ENCODE results near the gene MTMR12. TPM values are rescaled to one million over a fixed set of nuclear protein-coding genes. Genes with fewer than 3 reads are reported as not detected.

Gene MTMR12
- total RNA-seq, 6 experiments from 2014 or later = 20.7 to 26.0 (median 22.4) TPM

DNA sequence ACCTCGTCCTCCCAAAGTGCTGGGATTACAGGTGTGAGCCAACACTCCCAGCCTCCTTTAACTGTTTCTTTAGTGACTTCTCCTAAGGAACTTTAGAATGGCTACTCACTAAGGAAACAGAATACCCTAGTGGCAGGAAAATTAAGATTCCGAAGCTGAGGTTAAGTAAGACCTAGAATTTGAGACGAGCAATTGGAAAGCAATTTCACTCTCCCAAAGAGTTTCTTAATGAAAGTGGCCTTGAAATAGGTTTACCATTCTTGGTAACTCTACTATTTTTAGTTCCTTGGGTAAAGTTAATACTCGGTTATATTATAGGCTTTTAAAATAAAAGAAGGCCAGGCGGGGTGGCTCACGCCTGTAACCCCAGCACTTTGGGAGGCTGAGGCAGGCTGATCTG lies 115.7 kb downstream of the MTMR12 start:
- Mint-ChIP-seq H3K9me3 (no peaks in the 10 kb centered on the region), H3K4me1 (ENCODE audit: low read depth) (peaks cover 37% of the 10 kb centered on the region), H3K4me3 (no peak overlapping the region), H3K27me3 (ENCODE audit: insufficient read depth) (no peaks in the 10 kb centered on the region), H3K36me3 (ENCODE audit: low read depth) (no peaks in the 10 kb centered on the region), H3K27ac (no peak overlapping the region)
- TF ChIP-seq, protein P1, sequence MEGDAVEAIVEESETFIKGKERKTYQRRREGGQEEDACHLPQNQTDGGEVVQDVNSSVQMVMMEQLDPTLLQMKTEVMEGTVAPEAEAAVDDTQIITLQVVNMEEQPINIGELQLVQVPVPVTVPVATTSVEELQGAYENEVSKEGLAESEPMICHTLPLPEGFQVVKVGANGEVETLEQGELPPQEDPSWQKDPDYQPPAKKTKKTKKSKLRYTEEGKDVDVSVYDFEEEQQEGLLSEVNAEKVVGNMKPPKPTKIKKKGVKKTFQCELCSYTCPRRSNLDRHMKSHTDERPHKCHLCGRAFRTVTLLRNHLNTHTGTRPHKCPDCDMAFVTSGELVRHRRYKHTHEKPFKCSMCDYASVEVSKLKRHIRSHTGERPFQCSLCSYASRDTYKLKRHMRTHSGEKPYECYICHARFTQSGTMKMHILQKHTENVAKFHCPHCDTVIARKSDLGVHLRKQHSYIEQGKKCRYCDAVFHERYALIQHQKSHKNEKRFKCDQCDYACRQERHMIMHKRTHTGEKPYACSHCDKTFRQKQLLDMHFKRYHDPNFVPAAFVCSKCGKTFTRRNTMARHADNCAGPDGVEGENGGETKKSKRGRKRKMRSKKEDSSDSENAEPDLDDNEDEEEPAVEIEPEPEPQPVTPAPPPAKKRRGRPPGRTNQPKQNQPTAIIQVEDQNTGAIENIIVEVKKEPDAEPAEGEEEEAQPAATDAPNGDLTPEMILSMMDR (IDR thresholded peaks at IDR 0.05) = 0 out of 2 replicates have a peak, but pooled peaks have one; percentile 23
- no peak for DNase-seq

DNA sequence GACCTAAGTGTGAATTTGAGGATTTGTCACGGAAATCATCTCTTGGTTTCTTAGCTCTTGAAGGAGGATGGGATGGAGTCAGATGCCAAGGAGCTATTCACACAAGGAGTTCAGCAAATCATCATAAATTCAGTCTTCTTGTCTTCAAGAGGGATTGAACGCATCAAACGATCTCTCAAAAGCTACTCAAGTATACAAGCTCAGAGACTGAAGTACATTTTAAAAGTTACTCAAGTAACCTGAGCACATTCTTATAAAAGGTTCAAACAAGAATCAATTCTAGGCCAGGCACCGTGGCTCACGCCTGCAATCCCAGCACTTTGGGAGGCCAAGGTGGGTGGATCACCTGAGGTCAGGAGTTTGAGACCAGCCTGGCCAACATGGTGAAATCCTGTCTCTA lies 117.5 kb downstream of the MTMR12 start:
- H3K9me3 Mint-ChIP-seq = no peaks in the 10 kb centered on the region
- H3K36me3 Mint-ChIP-seq (ENCODE audit: low read depth) = no peaks in the 10 kb centered on the region
- TF ChIP-seq, protein P1 (IDR thresholded peaks at IDR 0.05) = no peak
- no peak overlapping the region for H3K4me3 Mint-ChIP-seq
- no peaks in the 10 kb centered on the region for H3K27me3 Mint-ChIP-seq (ENCODE audit: insufficient read depth)
- H3K27ac Mint-ChIP-seq = no peak overlapping the region
- H3K4me1 Mint-ChIP-seq (ENCODE audit: low read depth) = peaks cover 22% of the 10 kb centered on the region
- DNase-seq = no peak

DNA sequence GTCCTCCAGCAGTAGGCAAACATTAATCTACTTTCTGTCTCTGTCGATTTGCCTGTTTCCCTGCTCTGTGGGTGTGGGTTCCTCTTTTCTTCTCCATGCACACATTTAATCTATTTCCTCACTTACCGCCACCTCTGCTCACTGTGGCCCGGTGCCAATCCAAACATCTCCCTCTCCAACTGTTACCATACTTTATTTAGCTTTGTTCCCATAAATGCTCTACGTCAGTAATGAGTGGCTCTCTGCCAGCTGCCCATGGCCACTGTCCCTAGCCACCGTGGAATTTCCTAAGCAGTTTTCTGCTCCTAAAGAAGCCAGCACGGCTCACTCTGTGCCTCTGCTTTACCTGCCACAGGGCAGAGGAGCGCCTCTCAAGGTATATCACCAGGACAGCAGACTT lies 119.1 kb downstream of the MTMR12 start:
- H3K27me3 Mint-ChIP-seq (ENCODE audit: insufficient read depth) = no peaks in the 10 kb centered on the region
- H3K36me3 Mint-ChIP-seq (ENCODE audit: low read depth) = no peaks in the 10 kb centered on the region
- H3K9me3 Mint-ChIP-seq = no peaks in the 10 kb centered on the region
- peak; percentile 37 for DNase-seq
- H3K4me1 Mint-ChIP-seq (ENCODE audit: low read depth) = peaks cover 17% of the 10 kb centered on the region
- H3K4me3 Mint-ChIP-seq = peak overlapping the region; percentile 42
- TF ChIP-seq, protein P1 (IDR thresholded peaks at IDR 0.05) = no peak
- H3K27ac Mint-ChIP-seq = no peak overlapping the region

DNA sequence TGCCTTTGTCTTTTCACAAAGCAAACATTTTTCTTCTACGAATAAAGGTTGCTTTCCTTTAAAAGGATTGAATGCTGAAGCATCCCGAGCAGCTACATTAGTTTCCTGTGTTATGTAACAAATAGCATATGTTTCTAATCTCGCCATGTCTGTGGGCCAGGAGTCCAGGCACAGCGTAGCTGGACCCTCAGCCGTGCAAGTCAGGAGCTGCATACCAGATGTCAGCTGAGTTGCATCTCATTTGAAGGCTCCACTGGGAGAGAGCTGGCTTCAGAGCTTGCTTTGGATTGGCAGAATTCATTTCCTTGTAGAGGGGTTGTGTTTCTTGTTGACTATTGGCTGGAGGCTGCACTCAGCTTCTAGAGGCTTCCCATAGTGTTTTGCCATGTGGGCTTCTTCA lies 122.6 kb downstream of the MTMR12 start:
- TF ChIP-seq, protein P1 (IDR thresholded peaks at IDR 0.05) = no peak
- Mint-ChIP-seq H3K27ac (no peak overlapping the region), H3K4me3 (no peak overlapping the region), H3K4me1 (ENCODE audit: low read depth) (peaks cover 17% of the 10 kb centered on the region), H3K36me3 (ENCODE audit: low read depth) (no peaks in the 10 kb centered on the region; the same call in 1 of the 2 replicates), H3K27me3 (ENCODE audit: insufficient read depth) (no peaks in the 10 kb centered on the region; the same call in 1 of the 2 replicates), H3K9me3 (peaks cover 7% of the 10 kb centered on the region)
- no peak for DNase-seq

DNA sequence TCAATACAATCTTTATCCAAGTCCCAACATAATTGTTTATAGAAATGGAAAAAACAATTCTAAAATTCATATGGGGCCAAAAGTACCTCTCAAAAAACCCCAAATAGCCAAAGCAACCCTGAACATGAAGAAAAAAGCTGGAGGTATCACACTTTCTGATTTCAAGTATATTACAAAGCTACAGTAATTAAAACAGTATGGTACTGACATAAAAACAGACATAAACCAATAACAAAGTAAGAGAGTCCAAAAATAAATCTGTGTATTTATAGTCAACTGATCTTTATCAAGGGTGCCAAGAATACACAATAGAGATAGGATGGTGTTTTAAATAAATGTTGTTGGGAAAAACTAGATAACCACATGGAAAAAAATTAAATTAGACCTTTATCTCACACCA lies 125.1 kb downstream of the MTMR12 start:
- Mint-ChIP-seq H3K27me3 (ENCODE audit: insufficient read depth) (no peaks in the 10 kb centered on the region; the same call in 1 of the 2 replicates), H3K9me3 (peaks cover 7% of the 10 kb centered on the region), H3K4me1 (ENCODE audit: low read depth) (peaks cover 5% of the 10 kb centered on the region; the same call in 1 of the 2 replicates), H3K27ac (no peak overlapping the region), H3K36me3 (ENCODE audit: low read depth) (no peaks in the 10 kb centered on the region; the same call in 1 of the 2 replicates), H3K4me3 (no peak overlapping the region)
- TF ChIP-seq, protein P1 (IDR thresholded peaks at IDR 0.05) = no peak
- DNase-seq = no peak
